H1 (cell line): Measurements from ENCODE around the gene TLR10. TPM values are rescaled to one million over a fixed set of nuclear protein-coding genes. Genes with fewer than 3 reads are reported as not detected.

Experiments
- CREB1 ChIP-seq: IDR thresholded peaks from 2 replicates; pipeline ENCODE4 v1.6.1; 2012; ENCODE audit warnings: inconsistent platforms
- HDAC6 ChIP-seq: IDR thresholded peaks from one replicate; pipeline ENCODE4 v1.7.1; 2012; ENCODE audit warnings: low read depth, mild to moderate bottlenecking, inconsistent platforms, low read length, moderate library complexity
- JUN ChIP-seq: IDR thresholded peaks from 2 replicates; pipeline ENCODE4 v1.6.1; 2011; ENCODE audit warnings: low read depth, mild to moderate bottlenecking, improper control_type of control experiment, low read length
- PHF8 ChIP-seq: fragments of 200-600 bp; sonication (generic); conservative IDR thresholded peaks from 2 replicates; pipeline ENCODE4 v1.7.1; 2012; ENCODE audit warnings: low read depth, mild to moderate bottlenecking, inconsistent platforms, low read length, moderate library complexity
- SAP30 ChIP-seq: fragments of 300-600 bp; sonication (generic); IDR thresholded peaks from 2 replicates; pipeline ENCODE4 v1.7.1; 2012; ENCODE audit warnings: low read length, moderate library complexity, mild to moderate bottlenecking, inconsistent platforms; ENCODE audit not compliant: insufficient read depth, insufficient replicate concordance
- SIRT6 ChIP-seq: IDR thresholded peaks from one replicate; pipeline ENCODE4 v1.7.1; 2012; ENCODE audit warnings: low read length, inconsistent platforms
- polyA plus RNA-seq, 7 experiments: library from polyadenylated mRNA; depleted of rRNA in 3 of 7; stranded (reverse) in 5 of 7; unstranded in 2 of 7; fragments of >200 nt in 5 of 7; fragments of 200-250 nt in 2 of 7; gene quantifications; 1 replicate in 5 of 7; 2 replicates in 1 of 7; 4 replicates in 1 of 7; pipeline versions ENCODE4 v1.2.1 to v1.2.3, GENCODE V29; 2011 to 2013; ENCODE audit warnings: missing spikeins in 2 of 7, mixed read lengths in 2 of 7
- total RNA-seq: library from RNA; stranded (reverse); fragmentation: NEBNext Ultra II Directional; extraction: Animal tissue kit (Norgen Biotek cat#: 25700); gene quantifications from 2 replicates; pipeline ENCODE4 v1.2.1, GENCODE V29; 2021
- TF ChIP-seq, protein P1 (sequence below): IDR thresholded peaks from 2 replicates; pipeline ENCODE4 v1.6.1; 2012; ENCODE audit warnings: inconsistent platforms

The TLR10 gene
- total and polyA plus RNA-seq, 2 of the 8 experiments (the other 6 are each of a cell fraction or from before 2014, with no cell fraction given) = not detected

- TF ChIP-seq PHF8 (no peak), HDAC6 (no peak), JUN (no peak), SIRT6 (no peak), SAP30 (no peak), CREB1 (no peak)
- TF ChIP-seq, protein P1, sequence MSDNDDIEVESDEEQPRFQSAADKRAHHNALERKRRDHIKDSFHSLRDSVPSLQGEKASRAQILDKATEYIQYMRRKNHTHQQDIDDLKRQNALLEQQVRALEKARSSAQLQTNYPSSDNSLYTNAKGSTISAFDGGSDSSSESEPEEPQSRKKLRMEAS = no peak
- TF ChIP-seq, all 59 proteins: peak for 0
Observed at GRCh38 chr4:38815885-38816782, 33.3 kb upstream of the TLR10 start (continued).
